Uterus (tissue), 2 donors: ENCODE measurements around the gene CORO6.

Experiments used
- CTCF ChIP-seq, 4 experiments: fragments of 200-600 bp in 2 of 4; fragments of 450-650 bp in 2 of 4; sonication (generic) in 2 of 4; IDR thresholded peaks; one replicate each; pipeline ENCODE4 v1.5.1; 2016 to 2019; ENCODE audit warnings: antibody characterized with exemption in 4 of 4, mild to moderate bottlenecking in 2 of 4, moderate library complexity in 1 of 4
- POLR2A ChIP-seq, 2 donors: fragments of 450-650 bp; IDR thresholded peaks; one replicate each; pipeline ENCODE4 v1.6.1; 2016; ENCODE audit warnings: antibody characterized with exemption in 2 of 2, mild to moderate bottlenecking in 1 of 2, moderate library complexity in 1 of 2

- no peak for TF ChIP-seq CTCF (IDR thresholded peaks at IDR 0.05)
- no peak for TF ChIP-seq POLR2A (IDR thresholded peaks at IDR 0.05)
Measured at GRCh38 chr17:29577001-29577370, 45.7 kb downstream of the CORO6 start.
